ENCODE measurements around the gene FZR1.

FZR1 gene

DNA sequence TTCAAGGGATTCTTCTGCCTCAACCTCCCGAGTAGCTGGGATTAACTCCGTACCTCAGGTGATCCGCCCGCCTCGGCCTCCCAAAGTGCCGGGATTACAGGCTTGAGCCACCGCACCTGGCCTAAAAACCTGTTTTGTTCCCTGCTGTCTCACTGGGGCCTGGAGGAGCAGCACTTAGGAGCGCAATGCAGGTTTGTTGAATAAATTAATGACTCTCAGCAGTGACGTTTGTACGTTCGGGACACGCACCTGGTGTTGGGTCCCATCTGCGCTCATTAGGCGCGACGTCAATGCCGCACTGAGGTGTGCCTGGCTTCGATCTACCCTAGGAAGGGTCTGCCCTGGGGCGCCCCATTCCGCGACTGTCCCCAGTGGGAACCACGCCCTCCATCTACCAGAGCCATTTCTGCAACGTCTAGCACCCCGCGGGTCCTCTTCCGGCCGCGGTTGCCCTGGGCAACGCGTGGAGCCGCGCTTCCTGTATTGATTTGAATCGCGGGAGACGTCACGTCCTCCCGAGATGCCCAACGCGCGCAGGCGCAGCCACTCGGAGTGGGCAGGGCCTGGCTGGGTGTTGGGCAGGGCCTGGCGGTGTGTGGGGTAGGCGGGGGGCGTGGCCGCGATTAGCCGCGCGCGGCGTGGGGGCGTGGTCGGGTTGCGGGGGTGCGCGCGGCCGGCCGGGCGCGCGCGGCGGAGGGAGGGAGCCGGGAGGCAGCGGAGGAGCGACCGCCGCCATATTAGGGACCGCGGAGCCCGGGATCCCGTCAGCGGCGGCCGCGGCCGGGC, at the start of gene FZR1:
Gene FZR1 (plus strand): TSS at position 714 of the 786 bp plus-strand sequence. CDS start 16,679 bp downstream, outside the sequence.
- peak; percentile 99 for DNase-seq

DNA sequence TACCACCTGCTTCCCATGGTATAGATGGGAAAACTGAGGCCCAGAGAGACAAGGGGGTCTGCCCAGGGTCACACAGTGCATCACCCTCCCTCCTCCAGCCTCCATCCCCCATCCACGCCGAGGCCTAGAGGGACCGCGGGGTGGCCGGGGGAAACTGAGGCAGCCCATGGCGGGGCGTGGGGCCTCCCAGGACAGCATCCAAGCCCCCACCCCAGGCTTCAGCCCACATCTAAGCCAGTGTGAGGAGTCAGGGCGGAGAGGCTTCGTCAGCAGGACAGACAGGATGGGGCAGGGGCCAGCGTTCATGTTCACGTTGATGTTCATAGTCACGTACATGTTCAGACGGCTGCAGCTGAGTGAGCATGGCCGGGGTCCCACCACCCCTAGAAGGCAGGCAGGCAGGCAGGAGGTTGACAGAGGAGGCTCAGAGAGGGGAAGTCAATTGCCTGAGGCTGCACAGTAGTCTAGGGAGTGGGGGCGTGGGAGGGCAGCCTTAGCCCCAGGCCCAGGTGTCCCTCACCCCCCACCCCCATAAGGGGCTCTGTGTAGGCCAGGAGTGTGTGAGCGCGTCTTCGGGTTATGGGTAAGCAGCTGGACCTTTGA, 49.1 kb upstream of the FZR1 start:
- DNase-seq: no peak

DNA sequence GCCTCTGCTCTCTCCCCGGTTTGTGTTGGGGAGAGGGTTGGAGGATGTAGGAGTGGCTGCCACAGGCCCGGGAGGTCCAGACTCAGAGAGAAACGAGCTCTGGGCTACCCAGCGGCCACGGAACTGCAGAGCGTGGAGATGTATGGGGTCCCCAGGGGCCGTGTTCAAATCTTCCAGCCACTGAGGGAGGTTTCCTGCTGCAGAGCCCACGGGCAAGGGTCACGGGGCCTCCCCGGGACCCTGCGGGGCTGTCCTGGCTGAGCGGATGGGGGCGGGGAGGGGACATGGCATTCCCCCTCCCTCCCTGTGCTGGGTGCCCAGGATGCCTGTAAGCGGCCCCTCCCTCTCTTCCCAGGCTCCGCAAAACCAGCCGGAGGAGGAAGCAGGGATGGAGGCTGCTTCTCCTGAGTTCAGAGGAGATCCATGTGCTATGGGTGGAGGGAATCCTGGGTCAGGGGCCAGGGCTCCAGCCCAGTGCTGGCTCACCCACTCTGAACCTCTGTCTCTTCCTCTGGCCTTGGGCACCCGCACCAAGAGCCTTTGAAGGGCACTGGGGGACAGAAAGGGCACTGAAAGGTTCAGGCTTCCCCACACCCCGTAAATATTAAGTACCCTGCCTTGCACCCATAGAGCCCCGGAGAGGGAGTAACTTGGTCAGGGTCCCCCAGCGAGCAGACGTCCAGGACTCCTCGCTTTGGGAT, 48.4 kb upstream of the FZR1 start:
- no peak for DNase-seq

- no peak for DNase-seq
Observed at GRCh38 chr19:3458229-3459088, 47.7 kb upstream of the FZR1 start.

DNA sequence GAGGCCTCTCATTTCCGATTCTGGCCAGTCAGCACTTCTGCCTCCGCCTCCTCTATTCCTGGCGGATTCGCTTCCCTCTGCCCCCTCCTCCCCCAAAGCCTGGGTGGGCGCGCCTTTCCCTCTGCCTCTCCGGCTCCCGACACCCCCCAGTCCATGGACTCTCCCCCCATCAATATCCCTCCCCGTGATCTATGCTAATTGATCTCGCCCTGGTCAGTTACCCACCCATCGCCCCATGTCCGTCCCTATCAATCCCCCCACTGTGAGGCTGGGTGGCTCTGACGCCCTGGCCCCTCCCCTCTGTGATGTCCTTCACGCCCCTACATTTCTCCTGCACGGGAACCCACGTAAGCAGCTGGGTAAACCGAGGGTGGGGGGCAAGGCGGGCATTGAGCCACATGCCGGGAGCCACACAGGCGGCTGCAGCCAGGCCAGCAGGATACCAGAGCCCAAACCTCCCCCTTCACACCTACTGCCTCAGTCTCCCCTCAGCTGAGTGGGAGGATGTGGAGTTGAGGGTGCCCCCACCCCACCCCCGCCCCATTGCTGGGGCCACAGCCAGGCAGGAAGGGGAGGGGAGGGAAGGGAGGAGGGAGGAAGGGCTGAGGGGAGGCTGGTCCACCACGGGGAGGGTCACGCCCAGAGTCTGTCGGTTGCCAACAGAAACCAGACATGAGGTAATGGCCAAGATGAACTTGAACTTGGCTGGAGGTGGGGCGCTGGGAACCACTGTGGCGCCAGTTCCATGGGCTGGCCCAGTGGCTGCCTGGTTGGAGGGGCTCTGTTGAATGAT, 46.8 kb upstream of the FZR1 start:
- DNase-seq: no peak

- DNase-seq: no peak
Observed at GRCh38 chr19:3459965-3460582, 46.0 kb upstream of the FZR1 start.

DNA sequence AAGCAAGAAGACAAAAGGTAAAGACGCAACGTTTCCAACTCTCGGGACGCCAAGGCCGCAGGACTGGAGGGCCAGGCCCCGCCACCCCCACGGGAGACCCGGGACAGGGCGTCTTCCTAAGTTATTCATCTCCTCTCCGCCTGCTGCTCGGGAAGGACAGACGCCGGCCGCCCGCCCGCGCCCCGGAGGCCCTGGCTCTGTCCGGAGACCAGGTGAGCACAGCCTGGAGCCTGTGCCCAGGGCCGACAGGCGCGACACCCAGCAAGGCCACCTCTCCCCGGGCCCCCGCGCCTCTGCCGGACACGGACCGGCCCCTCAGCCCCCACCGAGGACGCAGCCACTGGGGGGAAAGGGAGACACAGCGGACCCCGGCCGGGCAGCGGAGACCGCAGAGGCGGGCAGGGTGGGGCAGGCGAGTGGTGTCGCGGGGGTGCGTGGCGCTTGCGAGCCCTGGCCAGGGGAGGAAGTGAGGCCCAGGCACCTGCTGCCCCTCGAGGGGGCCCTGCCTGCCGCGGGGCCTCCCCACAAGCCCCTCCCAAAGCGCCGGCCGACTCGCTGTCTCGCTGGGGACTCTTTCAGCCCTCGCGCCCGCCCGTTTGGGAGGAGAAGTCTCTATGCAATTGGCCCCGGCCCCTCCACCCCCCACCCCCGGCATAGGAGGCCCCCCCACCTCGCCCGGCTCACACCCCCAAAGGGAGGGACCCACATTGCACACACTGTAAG, 43.0 kb upstream of the FZR1 start:
- no peak for DNase-seq

DNA sequence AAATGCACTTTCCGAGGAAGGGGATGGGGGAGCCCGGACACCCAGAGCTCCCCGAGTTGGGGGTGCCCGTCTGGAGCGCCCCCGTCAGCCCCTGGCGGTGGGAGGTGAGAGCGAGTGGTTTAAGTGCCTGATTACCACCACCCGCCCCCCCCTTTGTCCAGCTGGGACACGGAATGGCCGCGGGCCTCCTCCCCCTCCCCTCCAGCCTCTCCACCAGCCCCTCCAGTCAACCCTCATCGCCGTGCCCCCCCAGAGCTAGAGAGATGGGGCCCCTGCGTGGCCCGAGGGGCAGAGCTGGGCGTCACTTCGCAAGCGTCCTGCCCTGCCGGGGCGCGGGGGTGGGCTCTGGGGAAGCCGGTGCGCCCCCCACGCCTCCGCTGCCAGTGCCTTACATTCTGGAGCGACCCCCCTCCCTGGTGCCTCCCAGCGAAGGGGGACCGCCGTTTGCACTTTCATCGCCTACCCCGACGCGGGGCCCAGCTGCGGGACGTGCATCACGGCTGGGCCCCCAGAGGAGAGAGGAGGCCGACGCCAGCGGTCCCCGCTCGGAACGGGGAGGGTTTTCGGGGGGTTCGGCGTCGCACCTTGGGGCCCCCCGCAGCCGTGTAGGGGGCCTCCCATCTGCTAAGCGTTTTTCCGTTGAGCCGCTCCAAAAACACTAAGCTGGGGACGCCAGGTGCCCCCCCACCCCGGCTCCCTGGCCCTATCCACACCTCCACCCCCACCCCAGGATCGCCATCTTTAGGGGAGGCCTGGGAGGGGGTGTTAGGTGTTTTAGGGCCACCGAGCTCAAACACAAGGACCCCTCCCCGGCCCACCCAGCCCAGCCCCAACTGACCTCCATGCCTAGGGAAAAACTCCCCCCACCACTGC, 42.2 kb upstream of the FZR1 start:
- DNase-seq: no peak

GRCh38 chr19:3464587-3465235, 41.4 kb upstream of the FZR1 start:
- DNase-seq: no peak

DNA sequence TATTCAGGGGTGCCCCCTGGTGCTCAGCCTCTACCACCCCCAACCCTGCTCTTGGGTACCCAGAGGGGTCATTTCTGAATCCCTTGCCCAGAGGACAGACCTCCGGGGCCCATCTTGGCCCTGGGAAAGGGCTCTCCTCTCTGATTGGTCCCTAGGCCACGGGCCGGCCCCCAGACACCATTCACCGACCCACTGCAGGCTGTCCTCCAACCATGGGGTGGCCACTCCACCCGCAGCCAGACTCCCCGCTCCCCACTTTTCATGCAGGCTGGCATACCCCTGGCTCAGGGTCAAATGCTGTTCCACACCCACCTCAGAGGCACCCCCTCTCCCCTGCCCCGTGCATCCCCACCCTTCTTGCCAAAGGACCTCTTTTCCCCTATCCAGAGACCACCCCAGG, 40.6 kb upstream of the FZR1 start:
- no peak for DNase-seq

DNA sequence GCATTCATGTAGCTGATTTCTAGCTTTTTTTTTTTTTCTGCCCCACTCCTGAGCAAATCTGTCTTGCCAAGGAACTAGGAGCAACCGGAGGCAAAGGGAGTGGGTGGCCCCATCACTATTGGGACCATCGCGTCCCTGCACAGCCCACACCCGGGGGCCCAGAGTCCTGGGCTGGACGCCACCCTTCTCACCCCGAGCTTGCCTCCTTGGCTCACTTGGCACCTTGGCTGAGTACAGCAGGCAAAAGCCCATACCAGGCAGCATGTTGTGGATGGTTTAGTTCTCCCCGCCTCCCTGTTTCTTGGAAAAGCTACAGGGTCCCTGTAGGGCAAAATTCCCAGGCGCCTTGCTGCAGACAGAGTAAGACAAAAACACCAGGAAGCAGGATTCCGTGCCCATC, 39.5 kb upstream of the FZR1 start:
- DNase-seq: no peak

DNA sequence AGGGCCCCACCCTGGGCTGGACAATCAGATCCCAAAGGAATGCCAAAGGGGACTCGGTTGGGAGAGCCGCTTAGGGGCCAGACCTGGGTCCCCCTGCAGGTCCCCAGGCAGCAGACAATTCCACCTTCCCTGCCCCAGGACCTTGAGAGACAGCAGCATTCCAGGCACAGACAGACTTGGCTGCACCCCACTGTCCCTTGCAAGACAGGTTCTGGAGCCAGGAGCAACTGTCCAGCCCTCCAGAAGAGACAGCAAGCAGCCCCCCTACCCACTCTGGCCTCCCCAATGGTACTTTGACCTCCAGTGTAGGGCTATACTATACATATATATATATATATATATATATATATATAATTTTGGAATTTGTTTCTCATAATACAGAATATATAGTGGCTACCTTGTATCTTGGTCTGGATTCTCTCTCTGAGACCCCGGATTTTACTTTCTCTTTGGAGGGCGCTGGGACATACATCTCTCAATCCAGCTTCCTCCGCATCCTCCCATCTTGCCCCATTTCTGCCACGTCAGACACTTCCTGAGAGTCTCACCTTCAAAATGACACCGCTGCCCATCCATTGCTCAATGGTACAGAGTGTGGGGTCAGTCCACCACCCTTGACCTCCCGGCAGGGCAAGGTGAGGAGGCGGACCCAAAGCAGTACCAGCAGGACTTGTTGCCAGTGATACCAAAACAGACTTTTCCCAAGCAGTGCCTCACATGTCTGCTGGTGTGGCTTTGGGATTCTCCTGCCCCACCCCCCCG, 38.5 kb upstream of the FZR1 start:
- DNase-seq: no peak

DNA sequence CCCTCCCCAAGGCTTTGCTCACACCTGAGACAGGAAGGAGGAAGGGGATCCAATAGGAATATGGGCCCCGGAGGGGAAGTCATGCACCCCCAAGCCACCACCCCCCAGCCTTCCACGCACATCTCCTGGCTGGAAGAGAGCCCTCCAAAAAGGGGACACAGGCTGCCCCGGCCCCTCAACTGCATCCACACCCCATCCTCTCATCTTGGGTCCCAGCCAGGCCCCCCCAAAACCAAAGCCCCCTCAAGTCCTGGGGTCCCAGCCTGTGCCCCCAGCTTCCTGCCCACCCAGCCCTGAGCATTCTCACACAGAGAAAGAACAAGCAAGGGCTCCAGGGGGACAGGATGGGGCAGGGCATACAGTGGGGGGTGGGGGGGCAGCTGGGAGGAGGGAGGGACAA, 37.9 kb upstream of the FZR1 start:
- no peak for DNase-seq

- DNase-seq: no peak
Observed at GRCh38 chr19:3469638-3470499, 36.2 kb upstream of the FZR1 start.

GRCh38 chr19:3470500-3471128, 35.5 kb upstream of the FZR1 start:
- DNase-seq: no peak

GRCh38 chr19:3471954-3472655, 34.0 kb upstream of the FZR1 start:
- peak; percentile 50 to 63 for DNase-seq
